ENCODE data around the gene GNAT1. TPM values are rescaled to one million over a fixed set of nuclear protein-coding genes. Genes with fewer than 3 reads are reported as not detected.

Gene GNAT1
- total RNA-seq, 2 donors from 2014 or later: not detected

- no peak for DNase-seq (ENCODE audit: low spot score)
- Histone ChIP-seq H3K27me3 (no peaks in the 10 kb centered on the region), H3K27ac (no peak overlapping the region), H3K4me3 (no peak overlapping the region), H3K36me3 (no peaks in the 10 kb centered on the region), H3K4me1 (peaks cover 0 to 6% of the 10 kb centered on the region in 2 donors), H3K9me3 (no peaks in the 10 kb centered on the region)
- TF ChIP-seq CTCF (IDR thresholded peaks at IDR 0.05): no peak
These were observed 41.0 kb upstream of the GNAT1 start for GRCh38 chr3:50150404-50150750.

DNA sequence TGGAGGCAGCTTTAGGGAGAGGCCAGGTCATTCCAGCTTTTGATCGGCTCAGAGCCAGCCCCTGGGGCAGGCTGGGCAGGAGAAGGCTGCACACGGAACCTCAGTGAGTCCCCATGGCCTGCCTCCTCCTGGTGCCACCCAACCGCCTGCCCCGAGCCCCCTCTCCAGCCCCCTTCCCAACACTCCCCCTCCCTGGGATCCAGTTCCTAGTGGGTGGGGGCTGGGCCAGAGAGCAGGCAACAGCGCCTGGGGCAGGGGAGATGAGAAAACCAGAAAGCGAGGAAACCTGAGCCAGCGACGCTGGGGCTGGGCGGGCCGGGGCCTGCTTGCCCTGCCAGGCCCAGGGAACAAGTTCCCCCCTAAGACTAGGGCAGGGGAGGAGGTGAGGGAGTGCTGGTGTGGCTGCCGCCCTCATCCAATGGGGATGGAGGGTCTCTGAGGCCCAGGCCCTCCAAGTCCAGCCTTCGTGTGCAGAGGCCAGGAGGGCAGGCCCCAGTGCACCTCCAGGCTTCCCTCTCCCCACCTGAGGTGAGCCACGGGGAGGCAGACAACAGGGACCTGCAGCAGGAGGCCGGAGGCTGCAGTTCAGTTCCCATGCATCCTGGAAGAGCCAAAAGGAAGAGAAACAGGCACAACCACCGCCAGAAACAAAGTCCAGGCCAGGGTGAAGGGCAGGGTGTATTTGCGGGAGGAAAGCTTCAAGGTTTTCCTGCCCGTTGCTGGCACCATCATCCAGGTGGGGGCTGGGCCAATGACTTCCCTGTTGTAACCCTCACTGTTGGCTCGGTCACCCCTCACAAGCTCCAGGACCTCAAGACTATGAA, 40.3 kb upstream of the GNAT1 start:
- no peak for DNase-seq (ENCODE audit: low spot score)
- TF ChIP-seq CTCF (IDR thresholded peaks at IDR 0.05): no peak
- H3K9me3 ChIP-seq: no peaks in the 10 kb centered on the region
- H3K4me3 ChIP-seq: no peak overlapping the region
- H3K27ac ChIP-seq: no peak overlapping the region
- H3K36me3 ChIP-seq: no peaks in the 10 kb centered on the region
- peaks cover 0 to 13% of the 10 kb centered on the region in 2 donors for H3K4me1 ChIP-seq
- H3K27me3 ChIP-seq: no peaks in the 10 kb centered on the region

GRCh38 chr3:50151728-50152127, 39.7 kb upstream of the GNAT1 start:
- no peak for DNase-seq (ENCODE audit: low spot score)
- no peak overlapping the region for H3K27ac ChIP-seq
- no peaks in the 10 kb centered on the region for H3K36me3 ChIP-seq
- H3K4me3 ChIP-seq: no peak overlapping the region
- no peaks in the 10 kb centered on the region for H3K9me3 ChIP-seq
- H3K27me3 ChIP-seq: no peaks in the 10 kb centered on the region
- no peak for TF ChIP-seq CTCF (IDR thresholded peaks at IDR 0.05)
- peaks cover 0 to 19% of the 10 kb centered on the region in 2 donors for H3K4me1 ChIP-seq

GRCh38 chr3:50153782-50154475, 37.5 kb upstream of the GNAT1 start:
- Histone ChIP-seq H3K36me3 (no peaks in the 10 kb centered on the region), H3K27me3 (no peaks in the 10 kb centered on the region), H3K27ac (no peak overlapping the region), H3K4me1 (peaks cover 0 to 31% of the 10 kb centered on the region in 2 donors), H3K9me3 (no peaks in the 10 kb centered on the region), H3K4me3 (peak overlapping the region in 1 of 2 donors; percentile 57)
- DNase-seq (ENCODE audit: low spot score): no peak
- TF ChIP-seq CTCF (IDR thresholded peaks at IDR 0.05): no peak

GRCh38 chr3:50154476-50154839, 37.0 kb upstream of the GNAT1 start:
- Histone ChIP-seq H3K27ac (no peak overlapping the region), H3K4me1 (peaks cover 0 to 36% of the 10 kb centered on the region in 2 donors), H3K36me3 (no peaks in the 10 kb centered on the region), H3K9me3 (no peaks in the 10 kb centered on the region), H3K27me3 (no peaks in the 10 kb centered on the region), H3K4me3 (peak overlapping the region; percentile 50 to 57)
- TF ChIP-seq CTCF (IDR thresholded peaks at IDR 0.05): peak in 1 of 2 donors; percentile 53
- DNase-seq (ENCODE audit: low spot score): no peak
